Renal cortical epithelial cell (primary cell): ENCODE measurements around the gene GZMM. TPM values are rescaled to one million over a fixed set of nuclear protein-coding genes. Genes with fewer than 3 reads are reported as not detected.

Experiments used
- DNase-seq: peaks from one replicate; pipeline ENCODE4 v3.0.0-alpha.2; 2011; ENCODE audit warnings: low read depth
- total RNA-seq: library from RNA; depleted of rRNA; stranded (reverse); fragments of >200 nt; gene quantifications from 2 replicates; pipeline ENCODE4 v1.2.3, GENCODE V29; 2014

Gene GZMM
- total RNA-seq, 1 donor from 2014 or later, result not detected

- DNase-seq, result peak; percentile 70
Observed at GRCh38 chr19:535017-535835, 8.6 kb upstream of the GZMM start.

DNA sequence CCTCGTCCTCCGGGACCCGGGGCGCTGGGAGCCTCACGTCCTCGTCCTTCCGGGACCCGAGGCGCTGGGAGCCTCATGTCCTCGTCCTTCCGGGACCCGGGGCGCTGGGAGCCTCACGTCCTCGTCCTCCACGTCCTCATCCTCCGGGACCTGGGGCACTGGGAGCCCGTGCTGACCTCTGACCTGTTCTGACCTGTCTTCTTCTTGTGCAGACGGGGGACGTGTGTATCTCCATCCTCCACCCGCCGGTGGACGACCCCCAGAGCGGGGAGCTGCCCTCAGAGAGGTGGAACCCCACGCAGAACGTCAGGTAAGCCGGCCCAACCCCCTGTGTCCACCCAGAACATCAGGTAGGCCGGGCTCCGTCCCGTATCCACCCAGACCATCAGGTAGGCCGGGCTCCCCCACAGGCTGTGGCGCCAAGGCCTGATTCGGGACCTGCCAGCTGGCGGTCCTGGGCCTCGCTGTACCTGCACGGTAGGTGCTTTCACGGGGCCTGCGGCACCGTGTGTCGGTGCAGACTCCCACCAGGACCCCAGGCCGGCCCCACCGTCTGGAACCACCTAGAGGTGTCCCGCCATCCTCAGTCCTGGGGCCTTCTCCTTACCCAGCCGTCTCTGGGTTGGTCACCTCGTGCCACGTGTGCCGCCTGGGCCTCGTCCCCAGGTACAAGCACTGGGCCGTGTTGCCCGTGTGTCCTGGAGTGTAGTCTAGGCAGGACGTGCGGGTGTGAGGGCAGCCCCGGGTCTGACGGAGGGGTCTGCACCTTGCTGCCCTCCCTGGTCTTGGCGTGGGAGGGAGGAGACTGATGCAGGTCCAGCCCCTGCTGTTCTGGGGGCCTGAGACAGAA, 7.6 kb upstream of the GZMM start:
- DNase-seq, result no peak

GRCh38 chr19:536881-537404, 6.9 kb upstream of the GZMM start:
- DNase-seq, result no peak

- DNase-seq, result no peak
Observed at GRCh38 chr19:538641-539428, 5.0 kb upstream of the GZMM start.

DNA sequence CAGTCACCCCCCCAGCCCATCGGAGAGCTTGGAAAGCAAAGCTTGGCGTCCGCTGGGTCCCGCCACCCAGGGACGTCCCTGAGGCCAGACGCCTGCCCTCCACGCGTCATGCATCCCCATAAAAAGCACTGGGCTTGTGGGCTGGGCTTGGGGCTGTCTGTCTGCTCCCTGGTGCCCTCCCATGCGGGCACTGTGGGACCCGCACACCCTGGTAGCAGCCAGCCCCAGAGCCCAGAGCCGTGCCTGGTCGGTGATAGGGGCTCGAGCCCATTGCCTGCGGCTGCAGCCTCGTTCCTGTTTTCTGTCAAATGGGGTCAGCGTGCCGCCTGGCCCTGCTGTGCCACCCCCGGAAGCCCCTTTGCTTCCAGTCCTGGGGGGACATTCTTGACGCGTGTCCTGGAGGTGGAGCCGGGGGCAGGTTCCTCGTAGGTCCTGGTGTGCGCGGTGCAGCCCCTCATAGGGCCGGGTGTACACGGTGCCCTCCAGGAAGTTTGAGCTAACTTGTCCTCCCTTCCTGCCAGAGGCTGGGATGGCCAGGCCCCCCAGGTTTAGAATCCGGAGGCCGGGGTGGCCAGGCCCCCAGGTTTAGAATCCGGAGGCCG, 4.3 kb upstream of the GZMM start:
- DNase-seq, result no peak

DNA sequence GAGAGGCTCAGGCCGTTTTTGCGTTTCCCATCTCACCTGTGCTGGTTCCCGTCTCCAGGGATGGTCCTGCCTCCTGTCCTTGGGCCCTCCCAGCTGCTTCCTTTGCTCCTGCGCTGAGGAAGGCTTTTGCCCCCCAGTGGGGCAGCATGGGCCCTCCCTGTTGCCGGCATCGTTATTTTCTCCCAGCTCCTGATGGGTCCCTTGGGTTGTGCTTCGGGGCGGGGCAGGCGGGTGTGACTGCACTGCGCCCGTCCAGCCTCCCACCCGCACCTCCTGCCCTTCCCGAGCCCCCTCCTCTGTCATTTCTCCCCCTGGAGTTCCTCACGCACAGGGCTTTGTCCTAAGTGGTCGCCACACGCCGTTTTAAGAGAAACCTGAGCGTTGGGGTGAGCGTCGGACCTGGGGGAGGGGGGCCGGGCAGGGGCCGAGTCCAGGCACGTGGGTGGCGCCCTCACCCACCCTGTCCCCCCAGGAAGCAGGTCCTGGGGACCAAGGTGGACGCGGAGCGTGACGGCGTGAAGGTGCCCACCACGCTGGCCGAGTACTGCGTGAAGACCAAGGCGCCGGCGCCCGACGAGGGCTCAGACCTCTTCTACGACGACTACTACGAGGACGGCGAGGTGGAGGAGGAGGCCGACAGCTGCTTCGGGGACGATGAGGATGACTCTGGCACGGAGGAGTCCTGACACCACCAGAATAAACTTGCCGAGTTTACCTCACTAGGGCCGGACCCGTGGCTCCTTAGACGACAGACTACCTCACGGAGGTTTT, 2.8 kb upstream of the GZMM start:
- no peak for DNase-seq

DNA sequence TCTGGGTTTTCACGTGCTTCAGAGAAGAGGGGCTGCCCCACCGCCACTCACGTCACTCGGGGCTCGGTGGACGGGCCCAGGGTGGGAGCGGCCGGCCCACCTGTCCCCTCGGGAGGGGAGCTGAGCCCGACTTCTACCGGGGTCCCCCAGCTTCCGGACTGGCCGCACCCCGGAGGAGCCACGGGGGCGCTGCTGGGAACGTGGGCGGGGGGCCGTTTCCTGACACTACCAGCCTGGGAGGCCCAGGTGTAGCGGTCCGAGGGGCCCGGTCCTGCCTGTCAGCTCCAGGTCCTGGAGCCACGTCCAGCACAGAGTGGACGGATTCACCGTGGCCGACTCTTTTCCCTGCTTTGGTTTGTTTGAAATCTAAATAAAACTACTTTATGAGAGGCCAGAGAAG, 2.2 kb upstream of the GZMM start:
- no peak for DNase-seq

- no peak for DNase-seq
Observed at GRCh38 chr19:542173-542866, 1.5 kb upstream of the GZMM start.

GRCh38 chr19:547117-547516, 3.3 kb downstream of the GZMM start:
- DNase-seq, result no peak

DNA sequence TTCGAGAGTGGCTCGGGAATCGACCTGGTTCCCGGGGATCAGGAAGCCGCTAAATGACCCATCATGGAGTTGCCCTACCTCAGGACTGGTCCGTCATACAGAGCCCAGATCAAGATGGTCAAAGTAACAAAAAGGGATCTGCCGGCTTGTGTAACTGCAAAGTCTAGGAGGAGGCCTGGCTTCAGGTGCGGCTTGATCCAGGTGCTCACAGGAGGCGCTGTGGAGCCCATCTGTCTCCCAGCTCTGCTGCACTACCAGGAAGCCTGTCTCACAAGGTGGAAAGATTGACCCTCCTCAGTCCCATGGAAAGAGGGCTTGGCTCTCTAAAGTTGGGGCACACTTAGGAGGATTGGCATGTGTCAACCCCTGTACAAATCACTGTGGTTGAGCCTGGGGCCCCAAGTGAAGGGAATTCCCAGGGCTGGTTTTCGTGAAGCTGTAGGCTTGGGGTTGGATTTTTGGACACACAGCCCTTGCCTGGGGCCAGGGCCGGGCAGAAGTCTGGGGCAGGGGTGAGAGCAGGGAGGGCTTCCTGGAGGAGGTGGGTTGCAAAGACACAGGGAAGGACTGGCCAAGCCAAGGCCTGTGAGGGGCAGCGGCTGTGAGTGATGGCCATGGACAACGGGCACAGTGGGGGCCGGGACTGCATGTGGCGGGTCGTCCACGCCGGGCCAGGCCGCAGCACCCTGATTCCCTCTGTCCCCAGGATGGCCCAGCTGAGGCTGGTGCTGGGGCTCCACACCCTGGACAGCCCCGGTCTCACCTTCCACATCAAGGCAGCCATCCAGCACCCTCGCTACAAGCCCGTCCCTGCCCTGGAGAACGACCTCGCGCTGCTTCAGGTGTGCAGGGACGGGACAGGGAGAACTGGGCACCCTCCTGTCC, 4.2 kb downstream of the GZMM start:
- DNase-seq, result no peak

DNA sequence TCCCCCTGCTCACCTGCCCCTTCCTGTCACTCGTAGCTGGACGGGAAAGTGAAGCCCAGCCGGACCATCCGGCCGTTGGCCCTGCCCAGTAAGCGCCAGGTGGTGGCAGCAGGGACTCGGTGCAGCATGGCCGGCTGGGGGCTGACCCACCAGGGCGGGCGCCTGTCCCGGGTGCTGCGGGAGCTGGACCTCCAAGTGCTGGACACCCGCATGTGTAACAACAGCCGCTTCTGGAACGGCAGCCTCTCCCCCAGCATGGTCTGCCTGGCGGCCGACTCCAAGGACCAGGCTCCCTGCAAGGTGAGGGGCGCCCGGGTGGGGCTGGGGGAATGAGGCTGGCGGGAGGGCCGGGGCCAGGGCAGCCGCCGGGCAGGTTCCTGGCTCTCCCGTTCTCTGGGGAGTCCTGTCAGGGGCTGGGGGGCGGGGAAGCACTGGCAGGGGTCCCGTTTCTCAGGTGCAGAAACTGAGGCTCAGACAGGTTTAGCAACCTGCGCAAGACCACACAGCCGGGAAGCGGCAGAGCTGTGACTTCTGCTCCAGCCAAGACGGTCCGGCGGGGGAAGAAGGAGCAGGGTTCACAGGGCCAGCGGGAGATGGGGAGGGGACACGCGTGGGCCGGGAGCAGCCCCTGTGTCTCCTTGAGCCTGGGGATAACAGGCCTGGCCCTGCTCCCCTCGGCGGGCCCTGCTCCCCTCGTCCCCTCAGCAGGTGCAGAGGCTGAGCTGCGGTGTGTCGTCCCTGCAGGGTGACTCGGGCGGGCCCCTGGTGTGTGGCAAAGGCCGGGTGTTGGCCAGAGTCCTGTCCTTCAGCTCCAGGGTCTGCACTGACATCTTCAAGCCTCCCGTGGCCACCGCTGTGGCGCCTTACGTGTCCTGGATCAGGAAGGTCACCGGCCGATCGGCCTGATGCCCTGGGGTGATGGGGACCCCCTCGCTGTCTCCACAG, 5.3 kb downstream of the GZMM start:
- no peak for DNase-seq

GRCh38 chr19:554817-555216, 11.0 kb downstream of the GZMM start:
- DNase-seq, result no peak

- DNase-seq, result no peak
Observed at GRCh38 chr19:555474-555808, 11.6 kb downstream of the GZMM start.

DNA sequence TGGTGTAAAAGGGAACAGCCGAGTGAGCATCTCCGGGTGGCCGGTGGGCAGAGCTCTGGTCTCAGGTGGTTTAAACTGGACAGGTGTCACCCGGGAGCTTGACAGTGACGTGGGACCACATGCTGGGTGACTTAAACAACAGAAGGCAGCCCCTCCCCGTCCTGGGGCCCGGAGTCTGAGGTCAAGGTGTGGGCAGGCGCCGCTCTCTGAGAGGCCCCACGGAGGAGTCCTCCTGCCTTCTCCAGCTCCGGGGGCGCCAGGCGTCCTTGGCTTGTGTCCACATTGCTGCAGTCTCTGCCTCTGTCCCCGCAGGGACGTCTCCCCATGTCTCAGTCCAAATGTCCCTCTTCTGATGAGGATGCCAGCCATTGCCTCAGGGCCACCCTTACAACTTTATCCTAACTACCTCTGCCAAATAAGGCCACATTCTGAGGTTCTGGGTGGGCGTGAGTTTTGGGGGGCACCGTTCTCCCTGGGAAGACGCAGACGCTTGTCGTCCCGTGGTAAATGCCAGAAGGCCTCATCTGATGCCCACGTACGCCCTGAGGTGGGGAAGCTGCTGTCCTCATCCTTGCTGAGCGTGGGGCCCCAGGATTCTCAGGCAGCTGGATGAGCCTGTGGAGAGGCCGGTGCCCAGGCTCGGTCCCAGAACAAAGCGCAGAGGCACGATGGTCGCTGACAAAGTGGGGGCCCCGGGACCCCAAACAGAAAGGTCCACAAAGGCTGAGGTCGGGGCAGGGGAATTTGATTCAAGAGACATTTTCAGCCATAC, 12.9 kb downstream of the GZMM start:
- no peak for DNase-seq

- no peak for DNase-seq
Observed at GRCh38 chr19:558770-559439, 15.1 kb downstream of the GZMM start.

GRCh38 chr19:560121-560520, 16.3 kb downstream of the GZMM start:
- DNase-seq, result no peak

GRCh38 chr19:566403-566802, 22.6 kb downstream of the GZMM start:
- DNase-seq, result no peak
